ENCODE measurements around the gene ARHGAP6.
"Not testable (repeated sequence)": the region's sequence is repeated elsewhere in the genome, so short reads cannot be mapped to it uniquely, and the experiment has no call there.

ARHGAP6 gene

GRCh38 chrX:11239230-11239629 is 426.5 kb downstream of the ARHGAP6 start:
- no peak for DNase-seq (ENCODE audit: low read depth in 2 of 2)

- DNase-seq (ENCODE audit: low read depth in 2 of 2): not testable (repeated sequence)
Measured at GRCh38 chrX:11235377-11235776, 430.3 kb downstream of the ARHGAP6 start.

- no peak for DNase-seq (ENCODE audit: low read depth in 2 of 2)
Measured at GRCh38 chrX:11215191-11215921, 450.4 kb downstream of the ARHGAP6 start.

GRCh38 chrX:11214346-11215190 is 451.2 kb downstream of the ARHGAP6 start:
- DNase-seq (ENCODE audit: low read depth in 2 of 2): no peak

GRCh38 chrX:11212741-11213140 is 453.0 kb downstream of the ARHGAP6 start:
- DNase-seq (ENCODE audit: low read depth in 2 of 2): no peak

GRCh38 chrX:11210415-11210801 is 455.3 kb downstream of the ARHGAP6 start:
- DNase-seq (ENCODE audit: low read depth in 2 of 2): no peak

GRCh38 chrX:11209798-11210414 is 455.8 kb downstream of the ARHGAP6 start:
- DNase-seq (ENCODE audit: low read depth in 2 of 2): no peak

- no peak for DNase-seq (ENCODE audit: low read depth in 2 of 2)
Measured at GRCh38 chrX:11206716-11207115, 459.0 kb downstream of the ARHGAP6 start.

GRCh38 chrX:11205796-11206195 is 459.9 kb downstream of the ARHGAP6 start:
- no peak for DNase-seq (ENCODE audit: low read depth in 2 of 2)

GRCh38 chrX:11197671-11198070 is 468.0 kb downstream of the ARHGAP6 start:
- DNase-seq (ENCODE audit: low read depth in 2 of 2): no peak

- no peak for DNase-seq (ENCODE audit: low read depth in 2 of 2)
Measured at GRCh38 chrX:11196476-11196875, 469.2 kb downstream of the ARHGAP6 start.

GRCh38 chrX:11193035-11193469 is 472.7 kb downstream of the ARHGAP6 start:
- DNase-seq (ENCODE audit: low read depth in 2 of 2): no peak

- DNase-seq (ENCODE audit: low read depth in 2 of 2): no peak
Measured at GRCh38 chrX:11190745-11191510, 474.8 kb downstream of the ARHGAP6 start.

- DNase-seq (ENCODE audit: low read depth in 2 of 2): no peak
Measured at GRCh38 chrX:11189097-11189496, 476.6 kb downstream of the ARHGAP6 start.

GRCh38 chrX:11188664-11189063 is 477.1 kb downstream of the ARHGAP6 start:
- no peak for DNase-seq (ENCODE audit: low read depth in 2 of 2)

- no peak for DNase-seq (ENCODE audit: low read depth in 2 of 2)
Measured at GRCh38 chrX:11187001-11187400, 478.7 kb downstream of the ARHGAP6 start.

GRCh38 chrX:11185861-11186260 is 479.9 kb downstream of the ARHGAP6 start:
- DNase-seq (ENCODE audit: low read depth in 2 of 2): no peak

GRCh38 chrX:11180571-11180970 is 485.1 kb downstream of the ARHGAP6 start:
- DNase-seq (ENCODE audit: low read depth in 2 of 2): no peak

- no peak for DNase-seq (ENCODE audit: low read depth in 2 of 2)
Measured at GRCh38 chrX:11172415-11172814, 493.3 kb downstream of the ARHGAP6 start.

- no peak for DNase-seq (ENCODE audit: low read depth in 2 of 2)
Measured at GRCh38 chrX:11171956-11172355, 493.8 kb downstream of the ARHGAP6 start.

GRCh38 chrX:11164433-11164832 is 501.3 kb downstream of the ARHGAP6 start:
- no peak for DNase-seq (ENCODE audit: low read depth in 2 of 2)

- no peak for DNase-seq (ENCODE audit: low read depth in 2 of 2)
Measured at GRCh38 chrX:11159149-11159548, 506.6 kb downstream of the ARHGAP6 start.

Measured in stimulated activated CD4-positive, alpha-beta T cell treated with anti-CD3 and anti-CD28 coated beads, Interleukin-1b, Interleukin-23, amount 100 ng/mL, for 4 hours (primary cell).